H9 (cell line): ENCODE results near the gene TMEM179B. TPM values are rescaled to one million over a fixed set of nuclear protein-coding genes. Genes with fewer than 3 reads are reported as not detected.

Experiments
- DNase-seq: peaks from one replicate; pipeline ENCODE4 v3.0.0-alpha.2; 2017
- H2AFZ ChIP-seq: one replicate; pipeline ENCODE4 v1.6.1; 2013; ENCODE audit warnings: mild to moderate bottlenecking, low read length, control low read depth, moderate library complexity
- H2AK5ac ChIP-seq: 2 replicates; pipeline ENCODE4 v1.6.1; 2013; ENCODE audit warnings: low read length, control low read depth, mixed read lengths; ENCODE audit not compliant: insufficient read length
- H2BK120ac ChIP-seq: one replicate; pipeline ENCODE4 v1.6.1; 2013; ENCODE audit warnings: low read depth, mild to moderate bottlenecking, low read length, control low read depth, inconsistent platforms; ENCODE audit not compliant: poor library complexity, severe bottlenecking
- H2BK12ac ChIP-seq: 2 replicates; pipeline ENCODE4 v1.6.1; 2013; ENCODE audit warnings: low read length, control low read depth, mixed read lengths, low read depth; ENCODE audit not compliant: insufficient read length
- H2BK15ac ChIP-seq: 2 replicates; pipeline ENCODE4 v1.6.1; 2013; ENCODE audit warnings: low read depth, low read length, control low read depth
- H2BK20ac ChIP-seq: one replicate; pipeline ENCODE4 v1.6.1; 2013; ENCODE audit warnings: low read depth, mild to moderate bottlenecking, low read length, control low read depth, inconsistent platforms; ENCODE audit not compliant: poor library complexity, severe bottlenecking
- H2BK5ac ChIP-seq: 2 replicates; pipeline ENCODE4 v1.6.1; 2013; ENCODE audit warnings: low read length, control low read depth, mixed read lengths; ENCODE audit not compliant: insufficient read length
- H3K14ac ChIP-seq: 2 replicates; pipeline ENCODE4 v1.6.1; 2013; ENCODE audit warnings: low read length, control low read depth; ENCODE audit not compliant: insufficient read depth
- H3K18ac ChIP-seq: 2 replicates; pipeline ENCODE4 v1.6.1; 2013; ENCODE audit warnings: low read depth, mild to moderate bottlenecking, mixed read lengths, low read length, control low read depth; ENCODE audit not compliant: insufficient read length
- H3K23ac ChIP-seq: 2 replicates; pipeline ENCODE4 v1.6.1; 2013; ENCODE audit warnings: low read length, control low read depth, mixed read lengths, low read depth; ENCODE audit not compliant: insufficient read length
- H3K23me2 ChIP-seq: 2 replicates; pipeline ENCODE4 v1.6.1; 2013; ENCODE audit warnings: low read depth, mild to moderate bottlenecking, mixed read lengths, low read length, control low read depth; ENCODE audit not compliant: insufficient read length, poor library complexity, severe bottlenecking
- H3K27ac ChIP-seq: 2 replicates; pipeline ENCODE4 v1.5.1; 2013; ENCODE audit warnings: low read length, control low read depth, mixed read lengths, low read depth; ENCODE audit not compliant: insufficient read length
- H3K27me3 ChIP-seq: 2 replicates; pipeline ENCODE4 v1.6.1; 2013; ENCODE audit warnings: low read length, control low read depth, inconsistent platforms; ENCODE audit not compliant: insufficient read depth
- H3K4ac ChIP-seq: 2 replicates; pipeline ENCODE4 v1.6.1; 2013; ENCODE audit warnings: low read depth, mild to moderate bottlenecking, control low read depth, inconsistent platforms, low read length, moderate library complexity
- H3K4me1 ChIP-seq: 2 replicates; pipeline ENCODE4 v1.6.1; 2013; ENCODE audit warnings: low read length, control low read depth, inconsistent platforms; ENCODE audit not compliant: insufficient read depth
- H3K4me2 ChIP-seq: 2 replicates; pipeline ENCODE4 v1.6.1; 2013; ENCODE audit warnings: low read length, control low read depth, mixed read lengths; ENCODE audit not compliant: insufficient read length, insufficient read depth
- H3K56ac ChIP-seq: 2 replicates; pipeline ENCODE4 v1.6.1; 2013; ENCODE audit warnings: low read depth, mild to moderate bottlenecking, mixed read lengths, low read length, control low read depth; ENCODE audit not compliant: insufficient read length
- H3K79me1 ChIP-seq: 2 replicates; pipeline ENCODE4 v1.6.1; 2013; ENCODE audit warnings: low read depth, mild to moderate bottlenecking, moderate library complexity, low read length, control low read depth, inconsistent platforms; ENCODE audit not compliant: insufficient read depth, poor library complexity, severe bottlenecking
- H3K79me2 ChIP-seq: 2 replicates; pipeline ENCODE4 v1.6.1; 2013; ENCODE audit warnings: low read length, control low read depth, inconsistent platforms; ENCODE audit not compliant: insufficient read depth
- H3K9ac ChIP-seq: 2 replicates; pipeline ENCODE4 v1.6.1; 2013; ENCODE audit warnings: low read length, control low read depth, mixed read lengths; ENCODE audit not compliant: insufficient read length; ENCODE audit errors: extremely low read depth
- H3K9me3 ChIP-seq: one replicate; pipeline ENCODE4 v1.6.1; 2013; ENCODE audit warnings: low read depth, low read length, inconsistent platforms; ENCODE audit not compliant: control insufficient read depth
- H3T11ph ChIP-seq: one replicate; pipeline ENCODE4 v1.6.1; 2013; ENCODE audit warnings: mild to moderate bottlenecking, low read length, control low read depth, inconsistent platforms
- H4K20me1 ChIP-seq: one replicate; pipeline ENCODE4 v1.6.1; 2013; ENCODE audit not compliant: control insufficient read depth, insufficient read length, insufficient read depth
- H4K5ac ChIP-seq: 2 replicates; pipeline ENCODE4 v1.6.1; 2013; ENCODE audit warnings: low read depth, mild to moderate bottlenecking, mixed read lengths, low read length, control low read depth; ENCODE audit not compliant: insufficient read length
- H4K8ac ChIP-seq: replicated peaks from 2 replicates; pipeline ENCODE4 v1.6.1; 2013; ENCODE audit warnings: low read length, control low read depth, mixed read lengths, low read depth; ENCODE audit not compliant: insufficient read length
- H4K91ac ChIP-seq: 2 replicates; pipeline ENCODE4 v1.6.1; 2013; ENCODE audit warnings: low read depth, mild to moderate bottlenecking, moderate library complexity, mixed read lengths, low read length, control low read depth; ENCODE audit not compliant: insufficient read length
- H3K27ac Mint-ChIP-seq, 3 experiments: 2 replicates in 2 of 3; 3 replicates in 1 of 3; pipeline ENCODE4 v1.8.0; 2020 to 2021; ENCODE audit warnings: mixed read lengths in 3 of 3, mild to moderate bottlenecking in 1 of 3, moderate library complexity in 1 of 3
- H3K27me3 Mint-ChIP-seq: 2 replicates; pipeline ENCODE4 v1.8.0; 2021; ENCODE audit warnings: low read depth, mild to moderate bottlenecking, moderate library complexity, mixed read lengths
- H3K36me3 Mint-ChIP-seq, 3 experiments: 2 replicates in 2 of 3; 3 replicates in 1 of 3; pipeline ENCODE4 v1.8.0; 2020 to 2021; ENCODE audit warnings: low read depth in 3 of 3, mixed read lengths in 3 of 3; ENCODE audit not compliant: insufficient read depth in 1 of 3
- H3K4me1 Mint-ChIP-seq, 2 experiments: 2 replicates each; pipeline ENCODE4 v1.8.0; 2020; ENCODE audit warnings: mixed read lengths in 2 of 2
- H3K4me3 Mint-ChIP-seq, 2 experiments: 2 replicates in 1 of 2; 3 replicates in 1 of 2; pipeline ENCODE4 v1.8.0; 2020 to 2021; ENCODE audit warnings: mild to moderate bottlenecking in 2 of 2, mixed read lengths in 2 of 2, moderate library complexity in 1 of 2
- H3K9me3 Mint-ChIP-seq, 2 experiments: 2 replicates in 1 of 2; 3 replicates in 1 of 2; pipeline ENCODE4 v1.8.0; 2020; ENCODE audit warnings: mild to moderate bottlenecking in 2 of 2, mixed read lengths in 2 of 2, moderate library complexity in 1 of 2
- CTCF ChIP-seq: fragments of 200-600 bp; sonication (generic); conservative IDR thresholded peaks from 3 replicates; pipeline ENCODE4 v1.8.0; 2021; ENCODE audit warnings: antibody characterized with exemption, mild to moderate bottlenecking
- WGBS: extraction: QIAGEN DNeasy Blood & Tissue Kit; methylation state at CpG from one replicate; pipeline ENCODE4 v1.1.7; 2013; ENCODE audit warnings: missing lambda C conversion rate, low lambda C conversion rate, mixed read lengths; ENCODE audit not compliant: insufficient read length; ENCODE audit errors: extremely low coverage; 5-methylcytosine and 5-hydroxymethylcytosine counted together
- total RNA-seq: library from RNA; stranded (reverse); gene quantifications from 2 replicates; pipeline ENCODE4 v1.2.1, GENCODE V29; 2021

Gene TMEM179B
- total RNA-seq, 1 experiment from 2014 or later, result 25.0 TPM

GRCh38 chr11:62799486-62799885 lies 12.3 kb downstream of the TMEM179B start:
- H2BK5ac ChIP-seq, result no peak overlapping the region
- H3T11ph ChIP-seq, result no peak overlapping the region
- no CpG with 5 or more reads among the region's 10 CpGs for WGBS
- no peak overlapping the region for H3K27ac ChIP-seq
- H3K27me3 Mint-ChIP-seq, result no peaks in the 10 kb centered on the region; the same call in 1 of the 2 replicates
- no peak overlapping the region for H3K9ac ChIP-seq
- no peaks in the 10 kb centered on the region for H3K27me3 ChIP-seq
- no peak overlapping the region for H2BK20ac ChIP-seq
- H3K4me2 ChIP-seq, result no peak overlapping the region
- peaks cover 6 to 7% of the 10 kb centered on the region in 2 experiments for H3K4me1 Mint-ChIP-seq
- no peak overlapping the region for H2AFZ ChIP-seq
- no peaks in the 10 kb centered on the region for H4K20me1 ChIP-seq
- H3K23me2 ChIP-seq, result peaks cover 3% of the 10 kb centered on the region
- no peak overlapping the region for H2AK5ac ChIP-seq
- no peak overlapping the region for H2BK15ac ChIP-seq
- no peak overlapping the region for H3K18ac ChIP-seq
- peaks cover 3% of the 10 kb centered on the region; the same call in 1 of the 2 replicates for H3K79me2 ChIP-seq
- no peak overlapping the region for H4K5ac ChIP-seq
- H3K14ac ChIP-seq, result no peak overlapping the region
- no peak overlapping the region for H3K23ac ChIP-seq
- H3K27ac Mint-ChIP-seq, result no peak overlapping the region
- no peak for TF ChIP-seq CTCF
- no peak overlapping the region for H2BK12ac ChIP-seq
- no peak overlapping the region for H4K8ac ChIP-seq
- no peak overlapping the region for H3K4me3 Mint-ChIP-seq
- H3K4ac ChIP-seq, result no peak overlapping the region
- H2BK120ac ChIP-seq, result no peak overlapping the region
- DNase-seq, result no peak
- H3K9me3 Mint-ChIP-seq, result no peaks in the 10 kb centered on the region
- no peak overlapping the region for H4K91ac ChIP-seq
- peaks cover 2% of the 10 kb centered on the region for H3K79me1 ChIP-seq
- H3K36me3 Mint-ChIP-seq, result peaks cover 67 to 91% (median 89%) of the 10 kb centered on the region in 3 experiments
- no peaks in the 10 kb centered on the region for H3K9me3 ChIP-seq
- H3K4me1 ChIP-seq, result no peaks in the 10 kb centered on the region
- no peak overlapping the region for H3K56ac ChIP-seq
